ENCODE measurements around the gene LMTK3.
"Not testable (repeated sequence)": the region's sequence is repeated elsewhere in the genome, so short reads cannot be mapped to it uniquely, and the experiment has no call there.

The LMTK3 gene

GRCh38 chr19:48540110-48540509 lies 28.5 kb upstream of the LMTK3 start:
- DNase-seq = peak; percentile 60

- DNase-seq = peak; percentile 93
Observed at GRCh38 chr19:48539503-48540096, 28.0 kb upstream of the LMTK3 start.

GRCh38 chr19:48538057-48538456 lies 26.4 kb upstream of the LMTK3 start:
- not testable (repeated sequence) for DNase-seq

- no peak for DNase-seq
Observed at GRCh38 chr19:48537541-48537940, 25.9 kb upstream of the LMTK3 start.

- no peak for DNase-seq
Observed at GRCh38 chr19:48533770-48534169, 22.1 kb upstream of the LMTK3 start.

- no peak for DNase-seq
Observed at GRCh38 chr19:48530770-48531169, 19.1 kb upstream of the LMTK3 start.

GRCh38 chr19:48530066-48530720 lies 18.6 kb upstream of the LMTK3 start:
- no peak for DNase-seq

- DNase-seq = no peak
Observed at GRCh38 chr19:48529156-48529555, 17.5 kb upstream of the LMTK3 start.

GRCh38 chr19:48524732-48525131 lies 13.1 kb upstream of the LMTK3 start:
- DNase-seq = no peak

GRCh38 chr19:48524221-48524620 lies 12.6 kb upstream of the LMTK3 start:
- DNase-seq = no peak

GRCh38 chr19:48520134-48520533 lies 8.5 kb upstream of the LMTK3 start:
- no peak for DNase-seq

- not testable (repeated sequence) for DNase-seq
Observed at GRCh38 chr19:48519426-48519825, 7.8 kb upstream of the LMTK3 start.

- DNase-seq = no peak
Observed at GRCh38 chr19:48518207-48518606, 6.6 kb upstream of the LMTK3 start.

GRCh38 chr19:48516536-48516935 lies 4.9 kb upstream of the LMTK3 start:
- no peak for DNase-seq

GRCh38 chr19:48514123-48514458 lies 2.5 kb upstream of the LMTK3 start:
- no peak for DNase-seq

- peak; percentile 75 for DNase-seq
Observed at GRCh38 chr19:48513289-48514122, 1.9 kb upstream of the LMTK3 start.

- no peak for DNase-seq
Observed at GRCh38 chr19:48512504-48513288, 1.1 kb upstream of the LMTK3 start.

GRCh38 chr19:48511321-48511731 lies 309 bp downstream of the LMTK3 start:
- DNase-seq = no peak

GRCh38 chr19:48510421-48511268 lies 990 bp downstream of the LMTK3 start:
- peak; percentile 59 for DNase-seq

GRCh38 chr19:48509467-48510194 lies 2.0 kb downstream of the LMTK3 start:
- no peak for DNase-seq

GRCh38 chr19:48508729-48509411 lies 2.8 kb downstream of the LMTK3 start:
- DNase-seq = no peak

Measured in NCI-H345 (cell line).